ENCODE measurements around the gene CEP112.

DNA sequence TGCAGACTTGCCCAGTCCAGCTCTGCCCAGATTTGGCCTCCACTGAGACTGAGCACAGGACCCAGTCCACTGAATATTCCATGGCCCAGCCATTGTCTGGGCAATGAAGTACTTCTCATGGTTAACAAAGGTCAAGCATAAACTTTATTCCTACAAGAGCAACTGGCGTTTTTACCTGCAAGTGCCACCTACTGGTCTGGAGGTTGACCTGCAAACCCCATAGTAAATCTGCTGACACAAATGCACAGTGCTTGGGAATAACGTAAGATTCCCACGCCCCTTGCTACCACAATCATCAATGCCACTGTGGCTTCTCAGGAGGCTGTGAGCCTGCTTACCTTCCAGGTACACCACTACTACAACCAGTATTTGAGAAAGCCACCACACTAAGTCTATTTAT, 170.2 kb downstream of the CEP112 start:
- TF ChIP-seq POLR2AphosphoS5 (IDR thresholded peaks at IDR 0.05; ENCODE audit: low read depth, low read length) (no peak), SIN3A (IDR thresholded peaks at IDR 0.05; ENCODE audit: borderline replicate concordance, insufficient read depth, low read depth, low read length) (no peak), TCF7L2 (IDR thresholded peaks at IDR 0.05; ENCODE audit: low read depth, low read length) (no peak)
- TF ChIP-seq, protein P1, sequence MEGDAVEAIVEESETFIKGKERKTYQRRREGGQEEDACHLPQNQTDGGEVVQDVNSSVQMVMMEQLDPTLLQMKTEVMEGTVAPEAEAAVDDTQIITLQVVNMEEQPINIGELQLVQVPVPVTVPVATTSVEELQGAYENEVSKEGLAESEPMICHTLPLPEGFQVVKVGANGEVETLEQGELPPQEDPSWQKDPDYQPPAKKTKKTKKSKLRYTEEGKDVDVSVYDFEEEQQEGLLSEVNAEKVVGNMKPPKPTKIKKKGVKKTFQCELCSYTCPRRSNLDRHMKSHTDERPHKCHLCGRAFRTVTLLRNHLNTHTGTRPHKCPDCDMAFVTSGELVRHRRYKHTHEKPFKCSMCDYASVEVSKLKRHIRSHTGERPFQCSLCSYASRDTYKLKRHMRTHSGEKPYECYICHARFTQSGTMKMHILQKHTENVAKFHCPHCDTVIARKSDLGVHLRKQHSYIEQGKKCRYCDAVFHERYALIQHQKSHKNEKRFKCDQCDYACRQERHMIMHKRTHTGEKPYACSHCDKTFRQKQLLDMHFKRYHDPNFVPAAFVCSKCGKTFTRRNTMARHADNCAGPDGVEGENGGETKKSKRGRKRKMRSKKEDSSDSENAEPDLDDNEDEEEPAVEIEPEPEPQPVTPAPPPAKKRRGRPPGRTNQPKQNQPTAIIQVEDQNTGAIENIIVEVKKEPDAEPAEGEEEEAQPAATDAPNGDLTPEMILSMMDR (IDR thresholded peaks at IDR 0.05) = peak; percentile 25
